GM12872 (cell line): ENCODE results near the gene MRO.

Experiments used
- TF ChIP-seq, protein P1 (sequence below): IDR thresholded peaks from 3 replicates; pipeline ENCODE4 v1.5.1; 2011; ENCODE audit warnings: low read depth, mild to moderate bottlenecking, low read length, moderate library complexity; ENCODE audit not compliant: insufficient read depth

Gene MRO

GRCh38 chr18:50803592-50803991 lies 16.2 kb downstream of the MRO start:
- TF ChIP-seq, protein P1, sequence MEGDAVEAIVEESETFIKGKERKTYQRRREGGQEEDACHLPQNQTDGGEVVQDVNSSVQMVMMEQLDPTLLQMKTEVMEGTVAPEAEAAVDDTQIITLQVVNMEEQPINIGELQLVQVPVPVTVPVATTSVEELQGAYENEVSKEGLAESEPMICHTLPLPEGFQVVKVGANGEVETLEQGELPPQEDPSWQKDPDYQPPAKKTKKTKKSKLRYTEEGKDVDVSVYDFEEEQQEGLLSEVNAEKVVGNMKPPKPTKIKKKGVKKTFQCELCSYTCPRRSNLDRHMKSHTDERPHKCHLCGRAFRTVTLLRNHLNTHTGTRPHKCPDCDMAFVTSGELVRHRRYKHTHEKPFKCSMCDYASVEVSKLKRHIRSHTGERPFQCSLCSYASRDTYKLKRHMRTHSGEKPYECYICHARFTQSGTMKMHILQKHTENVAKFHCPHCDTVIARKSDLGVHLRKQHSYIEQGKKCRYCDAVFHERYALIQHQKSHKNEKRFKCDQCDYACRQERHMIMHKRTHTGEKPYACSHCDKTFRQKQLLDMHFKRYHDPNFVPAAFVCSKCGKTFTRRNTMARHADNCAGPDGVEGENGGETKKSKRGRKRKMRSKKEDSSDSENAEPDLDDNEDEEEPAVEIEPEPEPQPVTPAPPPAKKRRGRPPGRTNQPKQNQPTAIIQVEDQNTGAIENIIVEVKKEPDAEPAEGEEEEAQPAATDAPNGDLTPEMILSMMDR = no peak

DNA sequence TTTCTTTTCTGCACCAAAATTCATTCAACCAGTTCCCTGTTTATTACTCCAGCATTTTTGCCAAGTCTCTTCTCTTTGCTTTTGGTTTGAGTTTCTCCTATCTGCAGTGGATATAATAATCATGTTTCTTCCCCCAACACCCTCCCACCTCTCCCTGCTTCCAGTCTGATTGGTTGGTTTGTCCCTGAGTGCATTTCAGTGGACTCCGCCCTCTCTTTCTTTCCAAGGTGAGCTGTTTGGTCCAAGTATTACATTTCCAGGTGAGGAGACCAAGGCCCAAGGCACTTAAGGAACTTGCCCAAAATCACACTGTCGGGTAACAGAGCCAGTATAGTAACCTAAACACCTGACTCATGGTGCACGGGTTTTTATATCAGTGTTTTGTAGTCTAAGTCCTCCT lies 17.7 kb downstream of the MRO start:
- TF ChIP-seq, protein P1 = no peak

DNA sequence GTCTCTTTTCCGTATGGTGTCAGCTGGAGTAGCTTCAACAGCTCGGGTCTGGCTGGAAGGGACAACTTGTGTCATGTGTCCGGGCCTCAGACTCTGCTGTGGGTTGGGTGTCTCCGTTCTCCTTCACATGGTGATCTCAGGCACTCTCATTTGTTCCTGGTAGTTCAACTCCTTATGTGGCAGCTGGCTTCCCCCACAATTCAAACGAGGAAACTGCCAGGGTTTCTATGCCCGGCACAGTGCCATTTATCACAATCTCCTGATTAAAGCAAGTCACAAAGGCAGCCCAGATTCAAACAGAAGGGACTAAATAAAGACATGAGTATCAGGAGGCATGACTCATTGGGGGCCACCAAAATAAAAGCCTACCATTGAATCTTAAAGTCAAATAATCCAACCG lies 22.7 kb downstream of the MRO start:
- TF ChIP-seq, protein P1 = no peak

- TF ChIP-seq, protein P1 = no peak
Measured at GRCh38 chr18:50796495-50796894, 23.3 kb downstream of the MRO start.

DNA sequence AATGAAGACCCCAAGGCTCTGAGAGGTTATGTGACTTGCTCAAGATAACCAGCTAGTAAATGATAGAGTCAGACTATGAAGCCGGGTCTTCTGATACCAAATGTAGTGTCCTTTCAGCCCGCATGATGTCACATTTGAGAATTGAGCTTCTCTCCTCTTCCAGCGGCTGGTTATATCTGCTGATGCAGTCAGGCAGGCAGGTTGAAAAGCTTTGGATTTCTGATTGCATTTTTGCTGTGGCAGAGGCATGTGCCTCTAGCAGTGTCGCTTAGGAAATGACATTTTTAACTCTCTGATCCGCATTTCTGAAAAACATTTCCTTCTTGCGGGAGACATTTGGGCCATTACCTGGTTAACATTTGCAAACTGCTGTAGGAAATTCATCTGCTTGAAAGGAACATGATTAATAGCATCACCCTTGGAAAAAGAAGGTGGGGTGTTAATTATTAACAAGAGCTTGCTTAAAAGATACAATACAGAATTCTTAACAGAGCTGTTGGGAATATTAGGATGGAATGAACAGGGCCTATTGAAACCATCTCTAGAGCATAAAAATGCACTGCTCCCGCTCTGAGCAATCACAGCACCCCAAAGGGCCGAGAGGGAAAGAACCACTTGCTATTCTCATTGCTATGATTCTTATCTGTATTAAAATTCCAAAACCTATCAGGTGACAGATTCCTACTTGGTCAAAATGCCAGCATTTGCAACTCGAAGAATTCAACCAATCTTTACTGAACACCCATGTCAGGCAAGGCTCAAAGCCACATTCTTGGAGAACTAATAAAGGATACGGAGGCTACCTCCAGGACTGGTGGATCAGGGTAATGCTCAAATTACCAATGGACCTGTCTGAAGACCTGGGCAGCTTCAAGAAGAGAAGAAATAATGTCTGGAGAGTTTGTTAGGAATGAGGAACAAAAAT lies 25.9 kb downstream of the MRO start:
- TF ChIP-seq, protein P1 = no peak

- TF ChIP-seq, protein P1 = no peak
Measured at GRCh38 chr18:50792885-50793284, 26.9 kb downstream of the MRO start.

DNA sequence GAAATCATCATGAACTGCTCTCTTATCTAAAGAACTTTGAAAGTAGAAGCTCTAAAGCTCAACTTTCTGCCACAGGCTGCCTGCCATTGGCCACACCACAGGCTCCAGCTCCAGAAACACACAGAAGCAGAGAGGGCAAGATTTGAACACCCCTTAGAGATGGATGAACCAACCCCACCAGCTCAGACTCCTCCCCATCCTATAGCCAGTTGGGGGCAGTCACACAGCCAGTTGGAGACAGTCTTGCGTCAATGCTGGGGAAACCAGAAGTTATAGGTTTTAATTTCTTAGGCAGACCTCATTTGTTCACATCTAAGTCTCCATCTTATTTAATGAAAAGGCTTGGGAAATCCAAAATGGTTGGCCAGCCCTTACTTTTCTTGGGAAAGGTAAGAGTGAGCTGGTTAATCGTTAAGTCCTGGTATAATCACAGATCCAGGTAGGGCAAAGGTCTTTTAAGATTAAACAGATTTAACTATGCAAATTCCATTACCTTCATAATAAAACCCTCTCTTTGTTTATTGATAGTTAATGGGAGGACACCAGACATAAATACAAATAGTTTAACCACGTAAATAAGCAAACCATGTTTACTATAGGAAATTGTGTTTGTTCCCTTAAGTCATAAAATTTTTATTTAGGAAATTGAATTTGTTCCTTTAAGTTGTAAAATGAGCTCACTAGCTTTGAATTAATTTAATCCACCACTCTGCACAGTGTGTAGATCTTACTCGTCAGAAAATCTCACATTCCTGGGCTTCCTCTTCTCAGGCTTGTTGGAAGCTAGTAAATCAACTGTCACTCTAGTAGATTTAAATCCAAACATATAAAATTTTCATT lies 28.0 kb downstream of the MRO start:
- TF ChIP-seq, protein P1 = no peak
